NCI-H226 (cell line): ENCODE measurements around the gene HTT-AS.
"Not testable (repeated sequence)": the region's sequence is repeated elsewhere in the genome, so short reads cannot be mapped to it uniquely, and the experiment has no call there.

ENCODE experiments used
- DNase-seq: peaks from one replicate; pipeline ENCODE4 v3.0.0-alpha.2; 2015

HTT-AS gene

GRCh38 chr4:3085948-3086670, 11.8 kb upstream of the HTT-AS start:
- no peak for DNase-seq

GRCh38 chr4:3083732-3084131, 9.4 kb upstream of the HTT-AS start:
- no peak for DNase-seq

- DNase-seq, result no peak
Observed at GRCh38 chr4:3082925-3083515, 8.7 kb upstream of the HTT-AS start.

- DNase-seq, result no peak
Observed at GRCh38 chr4:3079694-3080123, 5.4 kb upstream of the HTT-AS start.

- no peak for DNase-seq
Observed at GRCh38 chr4:3077796-3078195, 3.5 kb upstream of the HTT-AS start.

GRCh38 chr4:3075652-3075981, 1.3 kb upstream of the HTT-AS start:
- no peak for DNase-seq

GRCh38 chr4:3074846-3075651, 711 bp upstream of the HTT-AS start:
- peak; percentile 41 for DNase-seq

- DNase-seq, result peak; percentile 29
Observed at GRCh38 chr4:3073158-3074077, 920 bp downstream of the HTT-AS start.

- no peak for DNase-seq
Observed at GRCh38 chr4:3071811-3072210, 2.5 kb downstream of the HTT-AS start.

- DNase-seq, result no peak
Observed at GRCh38 chr4:3070709-3071500, 3.4 kb downstream of the HTT-AS start.

GRCh38 chr4:3069661-3070199, 4.6 kb downstream of the HTT-AS start:
- DNase-seq, result no peak

- no peak for DNase-seq
Observed at GRCh38 chr4:3067473-3068001, 6.8 kb downstream of the HTT-AS start.

GRCh38 chr4:3066836-3067400, 7.4 kb downstream of the HTT-AS start:
- no peak for DNase-seq

GRCh38 chr4:3065551-3065950, 8.8 kb downstream of the HTT-AS start:
- no peak for DNase-seq

GRCh38 chr4:3062471-3062870, 11.9 kb downstream of the HTT-AS start:
- no peak for DNase-seq

- no peak for DNase-seq
Observed at GRCh38 chr4:3060946-3061345, 13.4 kb downstream of the HTT-AS start.

- DNase-seq, result no peak
Observed at GRCh38 chr4:3059943-3060342, 14.4 kb downstream of the HTT-AS start.

GRCh38 chr4:3054169-3054759, 20.1 kb downstream of the HTT-AS start:
- no peak for DNase-seq

- DNase-seq, result not testable (repeated sequence)
Observed at GRCh38 chr4:3051141-3051897, 23.0 kb downstream of the HTT-AS start.
